SU-DHL-6 (cell line): ENCODE measurements around the gene RPS15.
A peak's percentile ranks its signal among the peaks of the same experiment; 100 is the strongest.

ENCODE experiments used
- H2AFZ ChIP-seq: fragments of 200-600 bp; sonication (generic); 2 replicates; pipeline ENCODE4 v1.6.1; 2014; ENCODE audit warnings: low read depth, mild to moderate bottlenecking, moderate library complexity, mixed read lengths, antibody characterized with exemption, low read length; ENCODE audit not compliant: severe bottlenecking
- H3F3A ChIP-seq: fragments of 200-600 bp; shearing (Covaris generic); 2 replicates; pipeline ENCODE4 v1.6.0; 2016; ENCODE audit warnings: antibody characterized with exemption, mild to moderate bottlenecking; ENCODE audit not compliant: insufficient read depth
- H3K27ac ChIP-seq: fragments of 200-600 bp; sonication (generic); 2 replicates; pipeline ENCODE4 v1.5.1; 2016; ENCODE audit warnings: low read depth, mild to moderate bottlenecking, low read length, moderate library complexity, mixed read lengths
- H3K27me3 ChIP-seq: fragments of 200-600 bp; sonication (generic), shearing (Covaris generic); 2 replicates; pipeline ENCODE4 v1.6.0; 2014; ENCODE audit warnings: mild to moderate bottlenecking, low read length
- H3K36me3 ChIP-seq: fragments of 200-600 bp; sonication (generic); 2 replicates; pipeline ENCODE4 v1.6.1; 2014; ENCODE audit warnings: mild to moderate bottlenecking, low read length, mixed read lengths
- H3K4me2 ChIP-seq: fragments of 300-600, 200-600 bp; shearing (Covaris generic), sonication (generic); 2 replicates; pipeline ENCODE4 v1.6.0; 2014; ENCODE audit warnings: low read length, low read depth, mild to moderate bottlenecking; ENCODE audit not compliant: poor library complexity, severe bottlenecking
- H3K4me3 ChIP-seq: fragments of 200-600 bp; sonication (generic); 2 replicates; pipeline ENCODE4 v1.5.1; 2014; ENCODE audit warnings: antibody characterized with exemption, low read length, mild to moderate bottlenecking, mixed read lengths; ENCODE audit not compliant: insufficient read depth, poor library complexity, severe bottlenecking
- H3K79me2 ChIP-seq: fragments of 200-600 bp; sonication (generic); 2 replicates; pipeline ENCODE4 v1.6.1; 2014; ENCODE audit warnings: mild to moderate bottlenecking, low read length, moderate library complexity; ENCODE audit not compliant: insufficient read depth
- H3K9ac ChIP-seq: fragments of 200-600 bp; sonication (generic); 2 replicates; pipeline ENCODE4 v1.7.0; 2014; ENCODE audit warnings: mild to moderate bottlenecking, low read length
- H3K9me2 ChIP-seq: fragments of 200-600 bp; sonication (generic); replicated peaks from 2 replicates; pipeline ENCODE4 v1.6.1; 2014; ENCODE audit warnings: low read length; ENCODE audit not compliant: insufficient read depth
- H3K9me3 ChIP-seq: fragments of 200-600 bp; sonication (generic); 2 replicates; pipeline ENCODE4 v1.6.1; 2014; ENCODE audit warnings: low read length, mixed read lengths; ENCODE audit not compliant: insufficient read depth
- H4K20me1 ChIP-seq: fragments of 200-600 bp; sonication (generic); 2 replicates; pipeline ENCODE4 v1.6.1; 2014; ENCODE audit warnings: low read depth, mild to moderate bottlenecking, antibody characterized with exemption, low read length, moderate library complexity, mixed read lengths
- EZH2phosphoT487 ChIP-seq: fragments of 200-600 bp; sonication (generic), shearing (Covaris generic); conservative IDR thresholded peaks from 2 replicates; pipeline ENCODE4 v1.6.1; 2018; ENCODE audit warnings: mild to moderate bottlenecking, antibody characterized with exemption, low read length, moderate library complexity, mixed read lengths
- TF ChIP-seq, protein P1 (sequence below): fragments of 200-600 bp; sonication (generic); IDR thresholded peaks from one replicate; pipeline ENCODE4 v1.5.1; 2017; ENCODE audit warnings: antibody characterized with exemption, mild to moderate bottlenecking, low read length, moderate library complexity; ENCODE audit not compliant: insufficient read depth, poor library complexity, severe bottlenecking

Gene RPS15

GRCh38 chr19:1406774-1407527 is 31.2 kb upstream of the RPS15 start:
- no peaks in the 10 kb centered on the region for H3K27me3 ChIP-seq
- 0 out of 2 replicates have a peak, but pooled peaks cover 6% of the 10 kb centered on the region for H3F3A ChIP-seq
- no peaks in the 10 kb centered on the region for H3K36me3 ChIP-seq
- no peaks in the 10 kb centered on the region for H3K9me2 ChIP-seq
- no peak for TF ChIP-seq EZH2phosphoT487
- TF ChIP-seq, protein P1, sequence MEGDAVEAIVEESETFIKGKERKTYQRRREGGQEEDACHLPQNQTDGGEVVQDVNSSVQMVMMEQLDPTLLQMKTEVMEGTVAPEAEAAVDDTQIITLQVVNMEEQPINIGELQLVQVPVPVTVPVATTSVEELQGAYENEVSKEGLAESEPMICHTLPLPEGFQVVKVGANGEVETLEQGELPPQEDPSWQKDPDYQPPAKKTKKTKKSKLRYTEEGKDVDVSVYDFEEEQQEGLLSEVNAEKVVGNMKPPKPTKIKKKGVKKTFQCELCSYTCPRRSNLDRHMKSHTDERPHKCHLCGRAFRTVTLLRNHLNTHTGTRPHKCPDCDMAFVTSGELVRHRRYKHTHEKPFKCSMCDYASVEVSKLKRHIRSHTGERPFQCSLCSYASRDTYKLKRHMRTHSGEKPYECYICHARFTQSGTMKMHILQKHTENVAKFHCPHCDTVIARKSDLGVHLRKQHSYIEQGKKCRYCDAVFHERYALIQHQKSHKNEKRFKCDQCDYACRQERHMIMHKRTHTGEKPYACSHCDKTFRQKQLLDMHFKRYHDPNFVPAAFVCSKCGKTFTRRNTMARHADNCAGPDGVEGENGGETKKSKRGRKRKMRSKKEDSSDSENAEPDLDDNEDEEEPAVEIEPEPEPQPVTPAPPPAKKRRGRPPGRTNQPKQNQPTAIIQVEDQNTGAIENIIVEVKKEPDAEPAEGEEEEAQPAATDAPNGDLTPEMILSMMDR, result peak; percentile 48
- peak overlapping the region; percentile 90 for H3K4me2 ChIP-seq
- peak overlapping the region; percentile 71 for H3K9ac ChIP-seq
- peak overlapping the region; percentile 67 for H3K4me3 ChIP-seq
- no peaks in the 10 kb centered on the region for H3K9me3 ChIP-seq
- H3K27ac ChIP-seq, result peak overlapping the region; percentile 65
- H4K20me1 ChIP-seq, result peaks cover 18% of the 10 kb centered on the region; the same call in 1 of the 2 replicates
- H3K79me2 ChIP-seq, result peaks cover 42% of the 10 kb centered on the region
- peak overlapping the region; percentile 57 for H2AFZ ChIP-seq

- Histone ChIP-seq H4K20me1 (peaks cover 18% of the 10 kb centered on the region; the same call in 1 of the 2 replicates), H3K27ac (peak within 1 kb of the TSS; percentile 87), H3K36me3 (no peaks in the 10 kb centered on the region), H3F3A (0 out of 2 replicates have a peak, but pooled peaks cover 6% of the 10 kb centered on the region), H3K4me2 (peak within 1 kb of the TSS; percentile 90), H3K9me2 (no peaks in the 10 kb centered on the region), H2AFZ (peak within 1 kb of the TSS; percentile 57), H3K79me2 (peaks cover 50% of the 10 kb centered on the region), H3K9ac (peak within 1 kb of the TSS; percentile 100), H3K9me3 (no peaks in the 10 kb centered on the region), H3K4me3 (peak within 1 kb of the TSS; percentile 93), H3K27me3 (no peaks in the 10 kb centered on the region)
- no peak for TF ChIP-seq EZH2phosphoT487
- TF ChIP-seq, protein P1, result no peak
Observed at GRCh38 chr19:1407528-1408299, 30.5 kb upstream of the RPS15 start, which contains the start of gene DAZAP1. DAZAP1 (plus strand) TSS chr19:1407586; CDS start chr19:1407774, 188 bp downstream.

DNA sequence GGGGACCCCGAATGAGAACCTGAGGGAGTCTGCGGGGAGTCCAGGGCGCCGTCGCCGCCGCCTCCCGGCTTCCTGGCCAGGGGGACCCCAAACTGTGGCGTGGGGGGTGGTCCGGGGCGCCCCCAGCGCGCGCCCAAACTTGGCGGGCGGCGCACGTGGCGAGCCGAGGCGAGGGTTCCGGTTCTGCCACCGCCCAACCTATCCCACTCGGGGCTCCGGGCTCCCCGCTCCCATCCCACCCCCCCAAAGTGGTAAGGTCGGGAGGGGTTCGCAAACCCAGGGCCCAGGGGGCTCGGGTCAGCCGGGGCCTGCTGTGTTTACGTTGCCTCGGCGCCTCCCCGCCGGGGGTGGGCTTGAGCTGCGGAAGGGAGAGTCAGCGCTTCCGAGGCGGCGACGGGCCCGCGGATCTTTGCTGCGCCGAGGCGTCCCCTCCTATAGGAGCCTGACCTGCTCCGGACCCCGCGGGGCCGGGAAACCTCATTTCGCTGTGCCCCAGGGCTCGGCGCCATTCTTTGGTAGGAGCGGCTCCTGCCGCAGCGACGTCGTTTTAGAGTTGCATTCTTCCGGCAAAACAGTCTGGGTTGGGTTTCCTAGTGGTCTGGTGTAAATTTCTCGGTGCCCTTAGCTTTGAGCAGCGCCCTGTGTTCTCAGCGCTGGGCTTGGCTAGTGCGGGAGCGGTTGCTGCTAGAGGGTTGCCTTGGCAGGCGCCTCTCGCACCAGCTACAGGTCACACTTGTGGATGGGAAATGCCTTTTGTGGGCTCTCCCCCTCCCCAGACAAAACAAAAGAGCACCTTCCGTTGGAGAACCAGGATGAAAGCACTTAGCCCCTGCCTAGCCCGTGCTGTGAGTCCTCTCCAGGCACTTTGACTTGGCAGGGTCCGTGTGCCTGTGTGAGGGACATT is 29.6 kb upstream of the RPS15 start:
- Histone ChIP-seq H3K4me3 (peak overlapping the region; percentile 93), H4K20me1 (peaks cover 21% of the 10 kb centered on the region; the same call in 1 of the 2 replicates), H3K36me3 (0 out of 2 replicates have a peak, but pooled peaks cover 2% of the 10 kb centered on the region), H3K27me3 (no peaks in the 10 kb centered on the region), H3K4me2 (peak overlapping the region; percentile 79), H3K9me3 (no peaks in the 10 kb centered on the region), H3K9ac (peak overlapping the region; percentile 100), H3K9me2 (no peaks in the 10 kb centered on the region), H2AFZ (no peak overlapping the region), H3K79me2 (peaks cover 58% of the 10 kb centered on the region), H3F3A (0 out of 2 replicates have a peak, but pooled peaks cover 6% of the 10 kb centered on the region), H3K27ac (peak overlapping the region; percentile 87)
- TF ChIP-seq, protein P1, result no peak
- TF ChIP-seq EZH2phosphoT487, result no peak
